ENCODE measurements around the gene CASP7. TPM values are rescaled to one million over a fixed set of nuclear protein-coding genes. Genes with fewer than 3 reads are reported as not detected.

Gene CASP7
- polyA plus RNA-seq, 1 donor from 2014 or later: 0.77 TPM

DNA sequence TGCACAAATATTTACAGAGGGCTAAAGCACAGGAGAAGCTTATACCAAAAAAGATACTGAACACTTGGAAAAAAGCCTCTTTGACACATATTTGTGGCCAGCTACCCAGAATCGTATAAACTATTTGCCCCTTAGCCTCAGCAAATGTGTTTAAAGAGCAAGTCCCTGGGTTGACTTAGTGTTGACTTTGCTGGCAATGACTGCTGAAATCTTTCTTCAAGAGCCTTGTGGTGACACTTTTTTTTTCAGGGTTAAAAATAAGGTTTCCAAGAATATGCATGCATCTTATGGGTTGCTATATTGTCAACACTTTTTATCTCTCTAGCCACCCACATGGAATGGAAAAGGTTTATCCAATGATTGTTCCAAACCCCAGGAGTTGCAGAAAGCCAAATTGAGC, 56.9 kb downstream of the CASP7 start:
- H3K27ac ChIP-seq (ENCODE audit: low read length): no peak overlapping the region
- no peaks in the 10 kb centered on the region for H3K36me3 ChIP-seq (ENCODE audit: insufficient read depth, low read length)
- H4K20me1 ChIP-seq (ENCODE audit: insufficient read depth): no peaks in the 10 kb centered on the region
- H2AFZ ChIP-seq (ENCODE audit: low read depth, low read length): no peak overlapping the region
- H3F3A ChIP-seq (ENCODE audit: insufficient read depth, low read length, poor library complexity, severe bottlenecking): no peaks in the 10 kb centered on the region
- H3K27me3 ChIP-seq (ENCODE audit: insufficient read depth, low read depth, low read length): no peaks in the 10 kb centered on the region
- H3K4me3 ChIP-seq (ENCODE audit: low read length): no peak overlapping the region
- no peaks in the 10 kb centered on the region for H3K9me3 ChIP-seq (ENCODE audit: low read length)
- TF ChIP-seq EP300 (conservative IDR thresholded peaks at IDR 0.05; ENCODE audit: poor library complexity, severe bottlenecking): no peak
- H3K79me2 ChIP-seq (replicated peaks; ENCODE audit: insufficient read depth, low read length): no peaks in the 10 kb centered on the region
- H3K9me2 ChIP-seq (ENCODE audit: insufficient read depth, low read length): no peaks in the 10 kb centered on the region
- H3K4me2 ChIP-seq (ENCODE audit: low read length): no peak overlapping the region
- no peak overlapping the region for H3K9ac ChIP-seq (ENCODE audit: low read length)

DNA sequence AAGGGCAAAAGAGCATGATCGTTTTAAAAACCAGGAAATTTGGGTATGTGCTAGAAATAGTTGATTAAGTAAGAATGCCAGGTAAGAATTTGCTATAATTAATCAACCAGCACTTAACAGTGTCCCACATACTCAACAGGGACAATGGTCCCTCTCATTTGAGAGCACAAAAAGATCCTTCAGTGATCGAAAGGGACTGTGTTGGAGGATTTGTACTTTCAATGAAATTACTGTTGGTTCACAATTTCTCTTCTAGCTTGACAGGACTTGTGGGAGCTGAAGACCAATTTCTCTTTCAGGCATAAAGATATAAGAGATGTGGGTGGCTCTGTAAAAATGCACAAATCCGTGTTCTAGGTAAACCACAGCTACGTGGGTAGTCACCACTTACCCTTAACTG, 59.3 kb downstream of the CASP7 start:
- no peak overlapping the region for H2AFZ ChIP-seq (ENCODE audit: low read depth, low read length)
- no peak overlapping the region for H3K4me3 ChIP-seq (ENCODE audit: low read length)
- H3K4me2 ChIP-seq (ENCODE audit: low read length): no peak overlapping the region
- no peak overlapping the region for H3K27ac ChIP-seq (ENCODE audit: low read length)
- H3K36me3 ChIP-seq (ENCODE audit: insufficient read depth, low read length): no peaks in the 10 kb centered on the region
- no peaks in the 10 kb centered on the region for H4K20me1 ChIP-seq (ENCODE audit: insufficient read depth)
- TF ChIP-seq POLR2AphosphoS5 (IDR thresholded peaks at IDR 0.05) (no peak), MXI1 (conservative IDR thresholded peaks at IDR 0.05; ENCODE audit: poor library complexity, severe bottlenecking) (no peak), EP300 (conservative IDR thresholded peaks at IDR 0.05; ENCODE audit: poor library complexity, severe bottlenecking) (no peak), SMC3 (conservative IDR thresholded peaks at IDR 0.05; ENCODE audit: poor library complexity) (no peak), EZH2 (IDR thresholded peaks at IDR 0.05; ENCODE audit: borderline replicate concordance, insufficient read depth, low read length, poor library complexity, severe bottlenecking) (no peak), TAF1 (IDR thresholded peaks at IDR 0.05; ENCODE audit: low read depth) (no peak), RAD21 (conservative IDR thresholded peaks at IDR 0.05) (no peak)
- TF ChIP-seq, protein P1, sequence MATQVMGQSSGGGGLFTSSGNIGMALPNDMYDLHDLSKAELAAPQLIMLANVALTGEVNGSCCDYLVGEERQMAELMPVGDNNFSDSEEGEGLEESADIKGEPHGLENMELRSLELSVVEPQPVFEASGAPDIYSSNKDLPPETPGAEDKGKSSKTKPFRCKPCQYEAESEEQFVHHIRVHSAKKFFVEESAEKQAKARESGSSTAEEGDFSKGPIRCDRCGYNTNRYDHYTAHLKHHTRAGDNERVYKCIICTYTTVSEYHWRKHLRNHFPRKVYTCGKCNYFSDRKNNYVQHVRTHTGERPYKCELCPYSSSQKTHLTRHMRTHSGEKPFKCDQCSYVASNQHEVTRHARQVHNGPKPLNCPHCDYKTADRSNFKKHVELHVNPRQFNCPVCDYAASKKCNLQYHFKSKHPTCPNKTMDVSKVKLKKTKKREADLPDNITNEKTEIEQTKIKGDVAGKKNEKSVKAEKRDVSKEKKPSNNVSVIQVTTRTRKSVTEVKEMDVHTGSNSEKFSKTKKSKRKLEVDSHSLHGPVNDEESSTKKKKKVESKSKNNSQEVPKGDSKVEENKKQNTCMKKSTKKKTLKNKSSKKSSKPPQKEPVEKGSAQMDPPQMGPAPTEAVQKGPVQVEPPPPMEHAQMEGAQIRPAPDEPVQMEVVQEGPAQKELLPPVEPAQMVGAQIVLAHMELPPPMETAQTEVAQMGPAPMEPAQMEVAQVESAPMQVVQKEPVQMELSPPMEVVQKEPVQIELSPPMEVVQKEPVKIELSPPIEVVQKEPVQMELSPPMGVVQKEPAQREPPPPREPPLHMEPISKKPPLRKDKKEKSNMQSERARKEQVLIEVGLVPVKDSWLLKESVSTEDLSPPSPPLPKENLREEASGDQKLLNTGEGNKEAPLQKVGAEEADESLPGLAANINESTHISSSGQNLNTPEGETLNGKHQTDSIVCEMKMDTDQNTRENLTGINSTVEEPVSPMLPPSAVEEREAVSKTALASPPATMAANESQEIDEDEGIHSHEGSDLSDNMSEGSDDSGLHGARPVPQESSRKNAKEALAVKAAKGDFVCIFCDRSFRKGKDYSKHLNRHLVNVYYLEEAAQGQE (IDR thresholded peaks at IDR 0.05; ENCODE audit: borderline replicate concordance): no peak
- H3K9me3 ChIP-seq (ENCODE audit: low read length): no peaks in the 10 kb centered on the region
- H3K79me2 ChIP-seq (replicated peaks; ENCODE audit: insufficient read depth, low read length): no peaks in the 10 kb centered on the region
- no peaks in the 10 kb centered on the region for H3K9me2 ChIP-seq (ENCODE audit: insufficient read depth, low read length)
- no peaks in the 10 kb centered on the region for H3F3A ChIP-seq (ENCODE audit: insufficient read depth, low read length, poor library complexity, severe bottlenecking)
- no peaks in the 10 kb centered on the region for H3K27me3 ChIP-seq (ENCODE audit: insufficient read depth, low read depth, low read length)
- no peak overlapping the region for H3K9ac ChIP-seq (ENCODE audit: low read length)

DNA sequence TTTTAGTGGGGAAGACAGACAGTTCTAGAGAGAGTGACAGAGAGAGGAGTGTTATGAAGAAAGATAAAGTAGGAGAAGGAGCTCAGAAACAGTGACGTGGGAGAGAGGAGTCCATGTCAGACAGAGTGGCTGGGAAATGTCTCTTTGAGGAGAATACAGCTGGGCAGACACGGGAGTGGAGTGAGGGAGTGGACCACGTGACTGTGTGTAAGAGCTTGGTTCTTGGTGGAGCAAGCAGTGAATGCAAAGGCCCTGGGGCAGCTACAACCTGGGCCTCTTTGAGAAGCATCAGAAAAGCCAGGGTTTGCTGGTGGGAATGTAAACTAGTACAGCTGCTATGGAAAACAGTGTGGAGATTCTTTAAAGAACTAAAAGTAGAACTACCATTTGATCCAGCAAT, 59.9 kb downstream of the CASP7 start:
- Histone ChIP-seq H3K9ac (ENCODE audit: low read length) (no peak overlapping the region), H3K79me2 (replicated peaks; ENCODE audit: insufficient read depth, low read length) (no peaks in the 10 kb centered on the region), H4K20me1 (ENCODE audit: insufficient read depth) (no peaks in the 10 kb centered on the region), H3K9me2 (ENCODE audit: insufficient read depth, low read length) (no peaks in the 10 kb centered on the region), H3K27me3 (ENCODE audit: insufficient read depth, low read depth, low read length) (no peaks in the 10 kb centered on the region), H3K36me3 (ENCODE audit: insufficient read depth, low read length) (no peaks in the 10 kb centered on the region), H2AFZ (ENCODE audit: low read depth, low read length) (no peak overlapping the region), H3K9me3 (ENCODE audit: low read length) (no peaks in the 10 kb centered on the region), H3K4me2 (ENCODE audit: low read length) (no peak overlapping the region), H3K27ac (ENCODE audit: low read length) (no peak overlapping the region), H3K4me3 (ENCODE audit: low read length) (no peak overlapping the region), H3F3A (ENCODE audit: insufficient read depth, low read length, poor library complexity, severe bottlenecking) (no peaks in the 10 kb centered on the region)
- TF ChIP-seq EZH2 (IDR thresholded peaks at IDR 0.05; ENCODE audit: borderline replicate concordance, insufficient read depth, low read length, poor library complexity, severe bottlenecking) (no peak), RAD21 (conservative IDR thresholded peaks at IDR 0.05) (no peak), TAF1 (IDR thresholded peaks at IDR 0.05; ENCODE audit: low read depth) (no peak), MXI1 (conservative IDR thresholded peaks at IDR 0.05; ENCODE audit: poor library complexity, severe bottlenecking) (no peak), POLR2AphosphoS5 (IDR thresholded peaks at IDR 0.05) (no peak), SMC3 (conservative IDR thresholded peaks at IDR 0.05; ENCODE audit: poor library complexity) (no peak), EP300 (conservative IDR thresholded peaks at IDR 0.05; ENCODE audit: poor library complexity, severe bottlenecking) (no peak)
- TF ChIP-seq, protein P2, sequence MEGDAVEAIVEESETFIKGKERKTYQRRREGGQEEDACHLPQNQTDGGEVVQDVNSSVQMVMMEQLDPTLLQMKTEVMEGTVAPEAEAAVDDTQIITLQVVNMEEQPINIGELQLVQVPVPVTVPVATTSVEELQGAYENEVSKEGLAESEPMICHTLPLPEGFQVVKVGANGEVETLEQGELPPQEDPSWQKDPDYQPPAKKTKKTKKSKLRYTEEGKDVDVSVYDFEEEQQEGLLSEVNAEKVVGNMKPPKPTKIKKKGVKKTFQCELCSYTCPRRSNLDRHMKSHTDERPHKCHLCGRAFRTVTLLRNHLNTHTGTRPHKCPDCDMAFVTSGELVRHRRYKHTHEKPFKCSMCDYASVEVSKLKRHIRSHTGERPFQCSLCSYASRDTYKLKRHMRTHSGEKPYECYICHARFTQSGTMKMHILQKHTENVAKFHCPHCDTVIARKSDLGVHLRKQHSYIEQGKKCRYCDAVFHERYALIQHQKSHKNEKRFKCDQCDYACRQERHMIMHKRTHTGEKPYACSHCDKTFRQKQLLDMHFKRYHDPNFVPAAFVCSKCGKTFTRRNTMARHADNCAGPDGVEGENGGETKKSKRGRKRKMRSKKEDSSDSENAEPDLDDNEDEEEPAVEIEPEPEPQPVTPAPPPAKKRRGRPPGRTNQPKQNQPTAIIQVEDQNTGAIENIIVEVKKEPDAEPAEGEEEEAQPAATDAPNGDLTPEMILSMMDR (IDR thresholded peaks at IDR 0.05; ENCODE audit: poor library complexity, severe bottlenecking): no peak
- TF ChIP-seq, protein P1 (IDR thresholded peaks at IDR 0.05; ENCODE audit: borderline replicate concordance): no peak
